Epithelial cell of proximal tubule (primary cell): ENCODE data around the gene SCD5. TPM values are rescaled to one million over a fixed set of nuclear protein-coding genes. Genes with fewer than 3 reads are reported as not detected.

Source experiments
- DNase-seq: peaks from one replicate; pipeline ENCODE4 v3.0.0-alpha.2; 2011; ENCODE audit warnings: low read depth
- H3K4me3 ChIP-seq: 2 replicates; pipeline ENCODE4 v1.5.1; 2011; ENCODE audit warnings: low read depth, mild to moderate bottlenecking, low read length
- CTCF ChIP-seq: conservative IDR thresholded peaks from 2 replicates; pipeline ENCODE4 v1.5.1; 2012; ENCODE audit warnings: low read depth, mild to moderate bottlenecking, low read length
- total RNA-seq: library from RNA; depleted of rRNA; stranded (reverse); fragments of >200 nt; gene quantifications from 2 replicates; pipeline ENCODE4 v1.2.3, GENCODE V29; 2015

Gene SCD5
- total RNA-seq, 1 donor from 2014 or later: 22.7 TPM

DNA sequence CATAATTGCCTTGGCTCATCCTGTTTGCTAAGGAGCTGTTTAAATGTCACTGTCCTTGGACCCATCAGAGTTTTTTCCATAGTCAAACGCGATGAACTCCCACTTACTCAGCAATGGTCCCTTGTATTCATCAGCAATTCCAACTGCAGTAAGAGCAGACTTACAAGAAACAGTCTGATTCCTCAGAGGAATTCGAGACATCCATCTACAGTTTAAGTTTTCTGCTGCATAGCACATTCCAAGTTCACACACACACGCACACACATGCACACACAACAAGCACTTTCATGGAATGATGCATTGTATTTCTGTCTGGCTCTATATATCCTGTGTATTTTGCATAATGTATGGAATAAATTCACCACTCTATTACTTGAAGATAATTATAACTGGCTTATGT lies 204.1 kb downstream of the SCD5 start:
- DNase-seq: peak; percentile 39
- H3K4me3 ChIP-seq: no peak overlapping the region
- TF ChIP-seq CTCF: no peak

- no peak overlapping the region for H3K4me3 ChIP-seq
- TF ChIP-seq CTCF: no peak
- DNase-seq: no peak
Observed at GRCh38 chr4:82593411-82593810, 205.2 kb downstream of the SCD5 start.

DNA sequence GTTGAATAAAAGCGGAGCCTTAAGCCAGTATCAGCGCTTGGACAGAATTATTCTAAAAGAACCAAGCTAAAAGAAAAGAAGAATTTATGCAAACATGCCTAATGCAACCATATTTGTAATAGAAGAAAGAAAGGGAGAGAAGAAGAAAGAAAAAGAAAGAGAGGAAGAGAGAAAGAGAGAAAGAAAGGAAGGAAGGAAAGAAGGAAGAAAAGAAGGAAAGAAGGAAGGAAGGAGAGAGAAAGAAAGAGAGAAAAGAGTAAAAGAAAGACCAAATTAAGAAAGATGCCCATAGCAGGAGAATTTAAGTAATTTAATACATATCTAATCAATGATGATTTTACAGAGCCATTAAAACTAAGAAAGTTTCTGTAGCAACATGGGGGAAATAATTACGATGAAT lies 206.0 kb downstream of the SCD5 start:
- DNase-seq: no peak
- no peak for TF ChIP-seq CTCF
- no peak overlapping the region for H3K4me3 ChIP-seq

GRCh38 chr4:82591592-82591991 lies 207.0 kb downstream of the SCD5 start:
- TF ChIP-seq CTCF: no peak
- H3K4me3 ChIP-seq: no peak overlapping the region
- no peak for DNase-seq

DNA sequence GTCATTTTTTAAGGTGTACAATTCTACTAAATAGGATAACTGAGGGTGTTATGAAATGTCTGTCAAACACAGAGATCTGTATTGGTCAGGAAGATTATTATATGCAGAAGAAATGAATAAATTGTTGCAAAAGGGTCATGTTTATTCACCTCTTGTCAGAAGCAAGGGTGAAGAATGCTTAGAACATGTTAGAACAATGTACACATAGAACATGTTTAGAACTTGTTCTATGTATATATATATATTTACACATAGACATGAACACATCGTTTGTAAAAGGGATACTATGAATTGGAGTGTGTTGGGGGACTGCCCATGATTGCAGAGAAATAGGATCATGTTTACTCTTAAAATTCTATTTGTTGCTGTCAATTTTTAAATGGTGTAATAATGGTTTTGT lies 208.8 kb downstream of the SCD5 start:
- DNase-seq: no peak
- no peak for TF ChIP-seq CTCF

DNA sequence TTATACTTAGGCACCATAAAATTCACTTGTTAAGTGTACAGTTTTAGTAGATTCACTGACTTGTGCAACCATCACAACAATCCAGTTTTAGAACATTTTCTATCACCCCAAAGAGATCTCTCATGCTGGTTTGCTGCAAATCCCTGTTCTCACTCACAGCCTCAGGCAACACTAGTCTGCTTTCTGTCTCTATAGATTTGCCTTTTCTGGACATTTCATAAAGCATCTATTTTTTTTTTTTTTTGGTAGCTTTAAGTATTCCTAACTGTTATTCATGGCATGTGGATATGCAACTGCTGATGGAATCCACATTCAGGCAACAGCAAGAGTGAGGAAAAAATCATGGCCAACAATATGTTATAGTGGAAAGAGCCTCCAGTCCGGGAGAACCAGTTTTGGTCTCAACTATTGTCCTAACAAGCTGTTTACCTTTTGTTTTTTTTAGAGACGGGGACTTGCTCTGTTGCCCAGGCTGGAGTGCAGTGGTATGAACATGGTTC lies 209.8 kb downstream of the SCD5 start:
- DNase-seq: no peak
- no peak overlapping the region for H3K4me3 ChIP-seq
- no peak for TF ChIP-seq CTCF

More for the DNA sequence above, 208.8 kb downstream of the SCD5 start:
- no peak overlapping the region for H3K4me3 ChIP-seq

DNA sequence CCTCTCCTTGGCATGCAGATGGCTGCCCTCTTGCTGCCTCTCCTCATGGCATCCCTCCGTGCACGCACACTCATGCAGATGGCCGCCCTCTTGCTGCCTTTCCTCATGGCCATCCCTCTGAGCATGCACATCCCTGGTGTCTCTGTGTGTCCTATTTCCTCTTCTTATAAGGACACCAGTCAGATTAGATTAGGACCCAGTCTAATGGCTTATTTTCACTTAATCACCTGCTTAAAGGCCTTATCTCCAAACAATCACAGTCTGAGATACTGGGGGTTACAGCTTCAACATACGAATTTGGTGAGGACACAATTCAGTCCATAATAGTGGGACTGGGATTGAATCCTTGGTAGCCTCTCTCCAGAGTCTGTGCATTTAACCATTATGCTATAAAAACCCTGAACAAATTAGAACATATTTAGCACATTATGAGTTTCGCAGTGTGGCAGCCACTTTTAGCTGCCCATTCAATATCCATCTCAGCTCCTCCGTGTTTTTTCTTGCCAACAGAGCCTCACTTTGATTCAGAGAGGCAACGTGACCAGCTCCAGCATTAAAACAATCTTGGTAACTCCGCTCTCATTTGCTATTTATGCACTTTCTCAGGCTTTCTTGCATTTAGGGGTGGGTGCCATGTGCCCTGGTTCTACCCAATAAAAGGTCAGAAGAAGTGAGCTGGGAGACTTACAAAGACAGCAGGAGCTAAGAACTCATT lies 210.6 kb downstream of the SCD5 start:
- no peak overlapping the region for H3K4me3 ChIP-seq
- no peak for TF ChIP-seq CTCF
- no peak for DNase-seq
